A204.1 (cell line): ENCODE measurements around the gene CDC34.

Source experiments
- FAIRE-seq: peaks from 2 replicates; lab custom pipeline; 2012; peaks lifted over from hg19 to GRCh38; lab: Jason Lieb, UNC

CDC34 gene

GRCh38 chr19:543910-544608 lies 12.5 kb downstream of the CDC34 start, which contains the start of gene GZMM:
Gene GZMM, plus strand, starts transcription at chr19:544053. Its CDS starts 19 bp downstream, at chr19:544072.
- FAIRE-seq = no peak

- no peak for FAIRE-seq
Observed at GRCh38 chr19:547117-547516, 15.6 kb downstream of the CDC34 start.

- FAIRE-seq = no peak
Observed at GRCh38 chr19:547836-548720, 16.5 kb downstream of the CDC34 start.

- FAIRE-seq = no peak
Observed at GRCh38 chr19:548886-549830, 17.6 kb downstream of the CDC34 start.

- FAIRE-seq = no peak
Observed at GRCh38 chr19:554817-555216, 23.3 kb downstream of the CDC34 start.

- FAIRE-seq = no peak
Observed at GRCh38 chr19:555474-555808, 23.9 kb downstream of the CDC34 start.

- no peak for FAIRE-seq
Observed at GRCh38 chr19:556611-557382, 25.2 kb downstream of the CDC34 start.

GRCh38 chr19:558770-559439 lies 27.3 kb downstream of the CDC34 start:
- FAIRE-seq = no peak

- no peak for FAIRE-seq
Observed at GRCh38 chr19:560121-560520, 28.6 kb downstream of the CDC34 start.

- FAIRE-seq = no peak
Observed at GRCh38 chr19:566403-566802, 34.8 kb downstream of the CDC34 start.

GRCh38 chr19:566844-567243 lies 35.3 kb downstream of the CDC34 start:
- FAIRE-seq = no peak

GRCh38 chr19:567296-567900 lies 35.8 kb downstream of the CDC34 start:
- no peak for FAIRE-seq

- FAIRE-seq = no peak
Observed at GRCh38 chr19:570251-570686, 38.7 kb downstream of the CDC34 start.

GRCh38 chr19:570937-571565 lies 39.5 kb downstream of the CDC34 start:
- FAIRE-seq = no peak

- FAIRE-seq = peak; percentile 25
Observed at GRCh38 chr19:571566-571974, 40.0 kb downstream of the CDC34 start.

GRCh38 chr19:572140-572742 lies 40.7 kb downstream of the CDC34 start, which contains the start of gene BSG:
Gene BSG, plus strand, starts transcription at chr19:572596. Its CDS starts 39 bp downstream, at chr19:572635.
- FAIRE-seq = peak; percentile 70

- no peak for FAIRE-seq
Observed at GRCh38 chr19:572743-573518, 41.4 kb downstream of the CDC34 start.

GRCh38 chr19:573519-573825 lies 41.9 kb downstream of the CDC34 start:
- no peak for FAIRE-seq
